Type B pancreatic cell (in vitro differentiated cells): ENCODE measurements around the gene COLQ. TPM values are rescaled to one million over a fixed set of nuclear protein-coding genes. Genes with fewer than 3 reads are reported as not detected.

Experiments
- DNase-seq: peaks from one replicate; pipeline ENCODE4 v3.0.0; 2021; ENCODE audit warnings: mixed read lengths; ENCODE audit not compliant: unreplicated experiment; ENCODE audit errors: extremely low spot score
- H3K27ac Mint-ChIP-seq: 2 replicates; pipeline ENCODE4 v1.8.0; 2021; ENCODE audit warnings: mild to moderate bottlenecking, mixed read lengths
- H3K27me3 Mint-ChIP-seq: 2 replicates; pipeline ENCODE4 v1.8.0; 2021; ENCODE audit warnings: mixed read lengths
- H3K36me3 Mint-ChIP-seq: 2 replicates; pipeline ENCODE4 v1.8.0; 2021; ENCODE audit warnings: mixed read lengths
- H3K4me1 Mint-ChIP-seq: one replicate; pipeline ENCODE4 v1.8.0; 2021; ENCODE audit warnings: mixed read lengths; ENCODE audit not compliant: unreplicated experiment
- H3K4me3 Mint-ChIP-seq: 2 replicates; pipeline ENCODE4 v1.8.0; 2021; ENCODE audit warnings: mild to moderate bottlenecking, mixed read lengths
- H3K9me3 Mint-ChIP-seq: 2 replicates; pipeline ENCODE4 v1.8.0; 2021; ENCODE audit warnings: mixed read lengths
- CTCF ChIP-seq: fragments of 200-600 bp; sonication (generic); conservative IDR thresholded peaks from 2 replicates; pipeline ENCODE4 v1.5.0; 2021; ENCODE audit warnings: antibody characterized with exemption, mild to moderate bottlenecking
- total RNA-seq: library from RNA; stranded (reverse); gene quantifications from 2 replicates; pipeline ENCODE4 v1.2.1, GENCODE V29; 2021; ENCODE audit warnings: low replicate concordance

Gene COLQ
- total RNA-seq, 1 donor from 2014 or later: 4.1 TPM

GRCh38 chr3:15512166-15512565 lies 9.3 kb downstream of the COLQ start:
- Mint-ChIP-seq H3K4me3 (no peak overlapping the region), H3K9me3 (no peaks in the 10 kb centered on the region), H3K4me1 (peaks cover 7% of the 10 kb centered on the region), H3K27me3 (no peaks in the 10 kb centered on the region), H3K36me3 (no peaks in the 10 kb centered on the region), H3K27ac (no peak overlapping the region)
- no peak for TF ChIP-seq CTCF
- DNase-seq: no peak

- Mint-ChIP-seq H3K27ac (no peak overlapping the region), H3K9me3 (no peaks in the 10 kb centered on the region), H3K27me3 (no peaks in the 10 kb centered on the region), H3K36me3 (no peaks in the 10 kb centered on the region), H3K4me1 (peaks cover 7% of the 10 kb centered on the region), H3K4me3 (no peak overlapping the region)
- no peak for DNase-seq
- TF ChIP-seq CTCF: no peak
Observed at GRCh38 chr3:15511156-15511555, 10.3 kb downstream of the COLQ start.

- Mint-ChIP-seq H3K4me3 (no peak overlapping the region), H3K36me3 (no peaks in the 10 kb centered on the region), H3K27ac (no peak overlapping the region), H3K4me1 (peaks cover 7% of the 10 kb centered on the region), H3K27me3 (no peaks in the 10 kb centered on the region), H3K9me3 (no peaks in the 10 kb centered on the region)
- no peak for DNase-seq
- no peak for TF ChIP-seq CTCF
Observed at GRCh38 chr3:15510493-15510892, 11.0 kb downstream of the COLQ start.

- no peaks in the 10 kb centered on the region for H3K27me3 Mint-ChIP-seq
- no peak overlapping the region for H3K27ac Mint-ChIP-seq
- no peak overlapping the region for H3K4me3 Mint-ChIP-seq
- no peak for TF ChIP-seq CTCF
- H3K9me3 Mint-ChIP-seq: no peaks in the 10 kb centered on the region
- no peaks in the 10 kb centered on the region for H3K36me3 Mint-ChIP-seq
- no peaks in the 10 kb centered on the region for H3K4me1 Mint-ChIP-seq
- DNase-seq: no peak
Observed at GRCh38 chr3:15506571-15506970, 14.9 kb downstream of the COLQ start.

- H3K27ac Mint-ChIP-seq: no peak overlapping the region
- no peak overlapping the region for H3K4me3 Mint-ChIP-seq
- H3K27me3 Mint-ChIP-seq: no peaks in the 10 kb centered on the region
- no peak for TF ChIP-seq CTCF
- H3K36me3 Mint-ChIP-seq: no peaks in the 10 kb centered on the region
- no peak for DNase-seq
- no peaks in the 10 kb centered on the region for H3K4me1 Mint-ChIP-seq
- H3K9me3 Mint-ChIP-seq: no peaks in the 10 kb centered on the region
Observed at GRCh38 chr3:15505479-15506165, 15.9 kb downstream of the COLQ start.
